Heart left ventricle (tissue), 16 donors: ENCODE data around the gene P2RX7. TPM values are rescaled to one million over a fixed set of nuclear protein-coding genes. Genes with fewer than 3 reads are reported as not detected.

Experiments
- ATAC-seq, 4 donors: fragments of 200-7000 bp; cut with Tn5 transposase; one replicate each; pipeline ENCODE4 v1.9.1; 2020 to 2022; ENCODE audit warnings: moderate library complexity in 4 of 4, mild to moderate bottlenecking in 3 of 4, moderate number of reproducible peaks in 1 of 4
- DNase-seq, 5 donors: peaks; one replicate each; pipeline ENCODE4 v3.0.0-alpha.2; 2020
- H3K27ac ChIP-seq, 12 donors: fragments of 200-600 bp; sonication (generic) in 4 of 12; one replicate each; pipeline versions ENCODE4 v1.5.0 to v1.8.0; 2016 to 2022; ENCODE audit warnings: mild to moderate bottlenecking in 2 of 12
- H3K27me3 ChIP-seq, 9 donors: fragments of 200-600 bp; sonication (generic) in 2 of 9; one replicate each; pipeline versions ENCODE4 v1.5.1 to v1.8.0; 2016 to 2022; ENCODE audit warnings: mild to moderate bottlenecking in 3 of 9
- H3K36me3 ChIP-seq, 9 donors: fragments of 200-600 bp; sonication (generic) in 2 of 9; one replicate each; pipeline versions ENCODE4 v1.5.0 to v1.8.0; 2018 to 2022; ENCODE audit warnings: mild to moderate bottlenecking in 2 of 9
- H3K4me1 ChIP-seq, 12 donors: fragments of 200-600 bp; sonication (generic) in 4 of 12; one replicate each; pipeline versions ENCODE4 v1.5.0 to v1.8.0; 2016 to 2022; ENCODE audit warnings: mild to moderate bottlenecking in 3 of 12
- H3K4me3 ChIP-seq, 12 donors: fragments of 200-600 bp; sonication (generic) in 4 of 12; one replicate each; pipeline versions ENCODE4 v1.5.0 to v1.8.0; 2017 to 2022; ENCODE audit warnings: mild to moderate bottlenecking in 9 of 12, moderate library complexity in 4 of 12
- H3K9me3 ChIP-seq, 12 donors: fragments of 200-600 bp; sonication (generic) in 4 of 12; one replicate each; pipeline versions ENCODE4 v1.5.0 to v1.8.0; 2016 to 2022; ENCODE audit warnings: mild to moderate bottlenecking in 1 of 12
- CTCF ChIP-seq, 12 donors: fragments of 200-600 bp; sonication (generic) in 4 of 12; IDR thresholded peaks; one replicate each; pipeline versions ENCODE4 v1.5.0 to v1.8.0; 2018 to 2022; ENCODE audit warnings: antibody characterized with exemption in 12 of 12, mild to moderate bottlenecking in 5 of 12
- POLR2A ChIP-seq, 2 donors: fragments of 450-650 bp; IDR thresholded peaks; one replicate each; pipeline ENCODE4 v1.6.1; 2017; ENCODE audit warnings: antibody characterized with exemption in 2 of 2, mild to moderate bottlenecking in 2 of 2, moderate library complexity in 2 of 2
- WGBS, 4 donors: extraction: QIAGEN DNeasy Blood & Tissue Kit in 2 of 4; methylation state at CpG; one replicate each; pipeline versions ENCODE4 v1.1.5 to v1.1.7; 2013 to 2018; 5-methylcytosine and 5-hydroxymethylcytosine counted together
- intact Hi-C, 10 donors: fragments of 100-400 bp; cut with DNase I; formaldehyde crosslinking; loops; one replicate each; pipeline versions ENCODE4 v1.11.1 to v1.14.2; 2022
- polyA plus RNA-seq, 2 donors: library from polyadenylated mRNA; stranded (reverse); fragments of 200-250 nt; gene quantifications; one replicate each; pipeline ENCODE4 v1.2.3, GENCODE V29; 2013
- total RNA-seq, 9 donors: library from RNA; depleted of rRNA in 2 of 9; stranded (reverse); fragments of >200 nt in 2 of 9; fragmentation: NEBNext Ultra II Directional in 3 of 9; extraction: Animal tissue kit (Norgen Biotek cat#: 25700) in 3 of 9; gene quantifications; one replicate each; pipeline versions ENCODE4 v1.1.0 to v1.2.4, GENCODE V29; 2016 to 2023
- donor health status: ischemic (EF 13 %, LVEDD 7.1; RV severe dilation, severe dysfunction).
- donor health status: healthy with polysubstance abuse.
- donor health status: DM: no; HTN: yes; CAD: no.
- donor health status: DM: no; HTN: no; CAD: no.
- donor health status: ischemic (EF 25% LVEDD 6.9; RV normal size, moderate dysfunction).
- donor health status: ischemic (EF 25% LVEDD 5.7; RV mildly dilated, moderate dysfunction).
- donor health status: healthy.
- donor health status: DM: yes; HTN: yes; CAD: no.
- donor health status: ischemic (EF 35%, LVEDD 5.7; RV mildly dilated, moderate dysfunction).
- donor health status: nonischemic (EF 11% LVEDD 7.7; RV severe dilation, severe dysfunction).
- donor health status: DM: yes; HTN: yes; CAD: no.
- donor health status: PGD.
- donor health status: ischemic (EF 29% LVEDD 5.4; RV normal size, mild dysfunction).
- donor health status: nonischemic (EF 23%, LVEDD 6.1; RV moderate dilation, normal function).

P2RX7 gene
- total and polyA plus RNA-seq, 11 donors: 0.39 to 12.0 (median 1.8) TPM

DNA sequence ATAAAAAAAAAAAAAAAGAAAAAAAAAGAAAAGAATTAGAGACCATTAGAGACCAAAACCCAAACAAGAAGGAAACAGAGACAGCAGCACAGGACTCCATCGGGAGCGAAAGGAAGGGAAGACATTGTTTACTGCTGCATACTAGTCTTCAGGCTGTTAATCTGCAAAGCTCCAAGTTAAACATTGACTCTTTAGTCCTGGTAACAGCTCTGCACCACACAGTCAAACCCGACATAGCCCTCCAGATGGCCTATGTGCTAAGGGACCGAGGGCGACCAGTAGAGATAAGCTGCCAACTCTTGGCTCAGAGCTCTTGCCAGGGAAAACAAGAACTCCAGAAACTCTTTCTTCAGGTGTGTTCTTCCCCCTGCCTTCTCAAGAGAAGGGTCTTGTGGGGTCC is 85.1 kb downstream of the P2RX7 start:
- Histone ChIP-seq H3K36me3 (peaks cover 0 to 42% (median 15%) of the 10 kb centered on the region in 9 donors), H3K4me3 (no peak overlapping the region), H3K27ac (no peak overlapping the region), H3K27me3 (no peaks in the 10 kb centered on the region), H3K4me1 (peaks cover 0 to 37% (median 8%) of the 10 kb centered on the region in 12 donors), H3K9me3 (no peaks in the 10 kb centered on the region)
- intact Hi-C loops: loop anchor here in 1 of 10 donors (10.0 kb wide), 1 partner anchor 93 kb away; no protein-coding TSS in a partner anchor
- DNase-seq (no peak), ATAC-seq (no peak)
- WGBS, 4 donors: 86 to 92% (median 90%) methylated on average over 5 of the region's 5 CpGs
- TF ChIP-seq POLR2A (IDR thresholded peaks at IDR 0.05) (no peak), CTCF (IDR thresholded peaks at IDR 0.05) (no peak)

DNA sequence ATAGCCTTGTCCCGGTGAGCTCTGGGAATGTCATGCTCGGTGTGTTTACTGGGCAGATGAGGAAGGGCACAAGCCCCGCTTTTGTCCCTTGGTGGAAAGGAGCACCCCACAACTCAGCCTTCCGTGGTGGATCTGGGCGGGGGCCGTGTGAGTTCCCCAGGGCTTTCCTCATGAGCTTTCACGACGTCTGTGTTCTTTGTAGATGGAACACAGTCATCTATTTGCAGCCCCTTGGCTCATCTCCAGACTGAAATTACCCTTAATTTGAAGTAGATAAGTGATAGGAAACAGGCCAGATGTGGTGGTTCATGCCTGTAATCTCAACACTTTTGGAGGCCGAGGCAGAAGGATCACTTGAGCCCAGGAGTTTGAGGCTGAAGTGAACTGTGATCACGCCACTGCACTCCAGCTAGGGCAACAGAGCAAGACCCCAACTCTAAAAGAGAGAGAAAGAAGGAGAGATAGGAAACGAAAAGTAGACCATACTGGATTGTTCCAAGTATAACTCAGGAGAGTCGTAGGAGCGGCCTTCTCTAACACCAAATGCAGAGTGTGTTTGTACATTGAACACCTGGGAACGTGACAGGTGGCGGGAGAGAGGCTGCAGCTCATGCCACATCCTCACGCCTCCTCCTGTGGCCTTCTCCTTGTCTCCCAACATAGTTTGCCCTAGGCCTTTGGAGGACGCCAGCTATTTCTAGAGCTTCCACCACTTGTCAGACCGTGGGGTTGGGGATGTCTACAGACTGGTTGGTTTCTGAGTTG is 86.1 kb downstream of the P2RX7 start:
- DNase-seq: peak in 1 of 5 donors; percentile 1
- no peak for ATAC-seq
- Histone ChIP-seq H3K4me1 (peaks cover 0 to 27% (median 8%) of the 10 kb centered on the region in 12 donors), H3K27me3 (no peaks in the 10 kb centered on the region), H3K4me3 (no peak overlapping the region), H3K36me3 (peaks cover 0 to 52% (median 24%) of the 10 kb centered on the region in 9 donors), H3K27ac (no peak overlapping the region), H3K9me3 (no peaks in the 10 kb centered on the region)
- WGBS, 4 donors: 87 to 90% (median 89%) methylated on average over 18 of the region's 18 CpGs
- intact Hi-C loops: loop anchor here in 1 of 10 donors (10.0 kb wide), 1 partner anchor 94 kb away; no protein-coding TSS in a partner anchor
- TF ChIP-seq CTCF (IDR thresholded peaks at IDR 0.05) (no peak), POLR2A (IDR thresholded peaks at IDR 0.05) (no peak)

DNA sequence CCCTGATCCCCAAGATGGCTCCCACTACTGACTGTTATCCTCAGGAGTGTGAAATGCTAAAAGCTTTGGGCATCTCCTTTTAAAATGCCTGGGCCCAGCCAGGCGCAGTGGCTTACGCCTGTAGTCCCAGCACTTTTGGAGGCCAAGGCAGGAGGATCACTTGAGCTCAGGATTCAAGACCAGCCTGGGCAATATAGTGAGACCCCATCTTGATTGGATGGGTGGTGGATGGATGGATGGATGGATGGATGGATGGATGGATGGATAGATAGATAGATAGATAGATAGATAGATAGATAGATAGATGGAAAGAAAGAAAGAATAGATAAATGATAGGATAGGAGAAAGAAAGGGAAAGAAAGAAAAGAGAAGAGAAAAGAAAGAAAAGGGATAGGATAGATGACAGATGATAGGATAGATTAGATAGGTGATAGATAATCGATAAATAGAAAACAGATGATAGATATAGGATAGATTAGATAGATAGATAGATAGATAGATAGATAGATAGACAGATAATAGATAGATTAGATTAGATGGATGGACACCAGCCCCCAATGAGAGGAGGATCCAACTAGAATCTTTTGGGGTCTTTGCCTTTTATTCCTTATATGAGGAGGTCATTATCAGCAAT is 86.8 kb downstream of the P2RX7 start:
- DNase-seq (no peak), ATAC-seq (no peak)
- intact Hi-C loops: loop anchor here in 1 of 10 donors (10.0 kb wide), 1 partner anchor 95 kb away; no protein-coding TSS in a partner anchor
- Histone ChIP-seq H3K9me3 (no peaks in the 10 kb centered on the region), H3K27me3 (no peaks in the 10 kb centered on the region), H3K4me3 (no peak overlapping the region), H3K36me3 (peaks cover 0 to 57% (median 28%) of the 10 kb centered on the region in 9 donors), H3K27ac (no peak overlapping the region), H3K4me1 (peaks cover 0 to 20% (median 7%) of the 10 kb centered on the region in 12 donors)
- no peak for TF ChIP-seq POLR2A (IDR thresholded peaks at IDR 0.05)
- no peak for TF ChIP-seq CTCF (IDR thresholded peaks at IDR 0.05)
- WGBS, 4 donors: 90 to 99% (median 96%) methylated on average over 3 of the region's 3 CpGs

GRCh38 chr12:121222847-121223246 is 90.2 kb downstream of the P2RX7 start:
- Histone ChIP-seq H3K4me1 (peaks cover 0 to 3% (median 0%) of the 10 kb centered on the region in 12 donors), H3K27me3 (no peaks in the 10 kb centered on the region), H3K36me3 (peaks cover 0 to 56% (median 35%) of the 10 kb centered on the region in 9 donors), H3K4me3 (no peak overlapping the region), H3K27ac (no peak overlapping the region), H3K9me3 (no peaks in the 10 kb centered on the region)
- TF ChIP-seq POLR2A (IDR thresholded peaks at IDR 0.05): no peak
- no peak for TF ChIP-seq CTCF (IDR thresholded peaks at IDR 0.05)
- no peak for ATAC-seq
- intact Hi-C loops: loop anchor here in 1 of 10 donors (10.0 kb wide), 1 partner anchor 158 kb away; no protein-coding TSS in a partner anchor
- no peak for DNase-seq
- WGBS, 4 donors: 93 to 97% (median 94%) methylated on average over 10 of the region's 10 CpGs
